CD4-positive, alpha-beta T cell treated with Interleukin-17A for 1 hour (primary cell): Measurements from ENCODE around the gene GOLIM4.
"Not testable (repeated sequence)": the region's sequence is repeated elsewhere in the genome, so short reads cannot be mapped to it uniquely, and the experiment has no call there.

Source experiments
- DNase-seq: peaks from one replicate; pipeline ENCODE4 v3.0.0-alpha.2; 2020

GOLIM4 gene

GRCh38 chr3:168044049-168044448 is 51.7 kb downstream of the GOLIM4 start:
- DNase-seq = no peak

GRCh38 chr3:168040607-168041208 is 55.0 kb downstream of the GOLIM4 start:
- DNase-seq = no peak

DNA sequence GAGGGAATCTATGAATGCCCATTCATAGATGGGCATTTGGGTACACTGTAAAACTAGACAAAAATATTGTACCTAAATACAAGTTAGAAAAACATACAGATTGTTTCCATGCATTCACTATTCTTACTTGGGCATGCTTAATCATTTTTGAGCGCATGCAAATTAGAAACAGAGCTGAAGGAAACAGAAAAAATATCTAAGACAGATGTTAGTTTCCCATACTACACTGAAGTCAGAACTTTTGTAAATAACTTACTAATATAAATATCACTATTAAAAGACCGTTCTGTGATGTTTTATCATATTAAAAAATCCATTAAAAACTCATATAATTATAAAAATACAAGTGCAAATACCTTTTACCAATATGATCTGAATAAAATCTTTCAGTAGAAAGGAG is 58.7 kb downstream of the GOLIM4 start:
- no peak for DNase-seq

DNA sequence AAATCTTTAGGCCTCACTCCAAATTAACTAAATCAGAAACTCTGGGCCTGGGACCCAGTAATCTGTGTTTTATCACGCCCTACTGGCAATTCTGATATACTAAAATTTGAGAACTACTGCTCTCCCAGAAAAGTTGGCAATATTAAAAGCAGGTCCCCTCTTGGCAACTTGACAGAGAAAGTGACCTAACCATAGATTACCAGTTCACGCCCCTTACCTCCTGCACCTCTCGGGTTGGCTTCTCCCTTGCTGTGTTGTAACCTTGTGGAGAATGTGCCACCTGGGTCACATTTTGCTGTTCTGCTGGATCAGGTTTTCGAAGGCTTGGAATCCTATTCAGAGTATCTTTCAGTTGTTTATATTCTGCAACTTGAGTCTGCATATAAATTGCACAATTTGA is 59.1 kb downstream of the GOLIM4 start:
- no peak for DNase-seq

GRCh38 chr3:168034152-168034928 is 61.4 kb downstream of the GOLIM4 start:
- no peak for DNase-seq

DNA sequence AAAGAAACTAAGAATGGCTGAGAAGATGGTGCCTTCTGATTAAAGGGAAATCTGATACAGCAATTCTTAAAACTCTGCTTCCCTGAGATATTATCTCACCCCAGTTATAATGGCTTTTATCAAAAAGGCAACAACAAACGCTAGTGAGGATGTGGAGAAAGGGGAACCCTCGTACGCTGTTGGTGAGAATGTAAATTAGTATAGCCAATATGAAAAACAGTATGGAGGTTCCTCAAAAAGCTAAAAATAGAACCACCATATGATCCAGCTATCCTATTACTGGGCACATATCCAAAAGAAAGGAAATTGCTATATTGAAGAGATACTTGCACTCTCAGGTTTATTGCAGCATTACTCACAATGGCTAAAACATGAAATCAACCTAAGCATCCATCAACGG is 65.1 kb downstream of the GOLIM4 start:
- DNase-seq = no peak

DNA sequence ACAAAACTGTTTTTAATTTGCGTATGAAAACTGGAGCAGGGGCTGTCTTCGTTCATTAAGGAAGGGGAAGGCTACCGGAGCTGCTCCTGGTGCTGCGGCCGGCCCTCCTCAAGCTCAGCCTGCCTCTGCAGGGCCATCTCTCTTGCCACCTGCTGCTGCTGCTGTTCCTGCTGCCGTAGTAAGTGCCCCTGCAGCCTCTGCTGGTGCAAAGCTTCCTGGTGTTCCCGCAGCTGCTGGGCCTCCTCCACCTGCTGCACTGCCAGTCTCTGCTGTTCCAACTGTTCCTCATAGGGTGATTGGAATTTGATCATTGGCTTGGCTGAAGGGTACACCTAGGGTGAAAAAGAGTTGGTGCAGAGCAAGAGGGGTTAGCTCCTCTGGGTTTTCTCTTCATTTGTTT is 66.0 kb downstream of the GOLIM4 start:
- no peak for DNase-seq

GRCh38 chr3:168028086-168028485 is 67.6 kb downstream of the GOLIM4 start:
- no peak for DNase-seq

DNA sequence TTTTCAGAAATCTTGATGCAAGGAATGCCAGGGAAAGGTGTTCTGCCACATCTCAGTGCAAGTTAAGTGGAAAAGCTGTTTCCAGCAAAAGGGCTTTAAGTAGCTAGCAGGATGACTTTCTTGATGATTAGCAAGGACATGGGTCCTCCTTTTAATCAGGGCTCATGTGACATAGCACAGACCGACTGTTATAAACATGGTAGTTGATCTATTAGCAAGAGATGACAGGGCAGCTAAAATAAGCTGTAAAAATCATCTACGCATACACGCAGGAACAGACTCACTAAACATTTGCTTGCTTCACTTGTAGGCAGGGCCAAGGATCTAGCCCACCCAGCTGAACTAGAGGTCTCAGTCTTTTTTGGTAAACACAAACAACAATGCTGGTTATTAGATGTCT is 69.0 kb downstream of the GOLIM4 start:
- no peak for DNase-seq

DNA sequence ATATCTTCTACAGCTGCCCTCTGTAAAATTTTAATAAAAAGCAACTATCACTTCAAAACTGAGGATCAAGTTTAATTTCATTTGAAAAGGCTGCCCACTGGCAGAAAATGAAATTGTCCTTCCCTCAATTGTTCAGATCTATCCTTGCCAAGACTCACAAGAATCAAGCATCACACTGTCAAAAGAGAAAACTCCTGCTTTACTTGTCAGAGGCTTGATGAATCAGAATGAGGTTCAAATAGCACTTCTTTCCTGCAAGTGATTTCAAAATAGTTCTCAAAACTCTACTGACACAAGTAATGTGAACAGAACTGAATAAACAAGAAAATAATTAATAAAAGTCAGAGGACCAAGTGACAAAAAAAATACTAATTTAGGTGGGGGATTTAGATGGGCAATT is 70.6 kb downstream of the GOLIM4 start:
- no peak for DNase-seq

DNA sequence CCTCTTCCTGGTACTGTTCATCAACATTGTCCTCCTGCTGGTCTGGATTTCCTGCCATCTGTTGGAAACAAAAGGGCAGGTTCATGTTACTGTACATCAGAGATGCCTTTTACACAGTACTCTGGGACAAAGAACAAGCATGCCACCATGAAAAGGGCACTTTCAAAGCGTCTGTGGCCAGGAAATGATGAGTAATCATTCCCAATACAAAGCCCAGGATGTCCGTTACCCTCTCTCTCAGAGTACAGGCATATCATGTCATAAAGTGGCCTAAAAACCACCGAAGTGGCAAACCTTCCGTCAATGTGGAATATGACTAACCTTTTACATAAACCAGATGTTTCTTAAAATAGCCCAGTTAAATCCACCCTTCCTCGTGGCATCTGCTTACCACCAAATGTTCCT is 71.2 kb downstream of the GOLIM4 start:
- DNase-seq = no peak

DNA sequence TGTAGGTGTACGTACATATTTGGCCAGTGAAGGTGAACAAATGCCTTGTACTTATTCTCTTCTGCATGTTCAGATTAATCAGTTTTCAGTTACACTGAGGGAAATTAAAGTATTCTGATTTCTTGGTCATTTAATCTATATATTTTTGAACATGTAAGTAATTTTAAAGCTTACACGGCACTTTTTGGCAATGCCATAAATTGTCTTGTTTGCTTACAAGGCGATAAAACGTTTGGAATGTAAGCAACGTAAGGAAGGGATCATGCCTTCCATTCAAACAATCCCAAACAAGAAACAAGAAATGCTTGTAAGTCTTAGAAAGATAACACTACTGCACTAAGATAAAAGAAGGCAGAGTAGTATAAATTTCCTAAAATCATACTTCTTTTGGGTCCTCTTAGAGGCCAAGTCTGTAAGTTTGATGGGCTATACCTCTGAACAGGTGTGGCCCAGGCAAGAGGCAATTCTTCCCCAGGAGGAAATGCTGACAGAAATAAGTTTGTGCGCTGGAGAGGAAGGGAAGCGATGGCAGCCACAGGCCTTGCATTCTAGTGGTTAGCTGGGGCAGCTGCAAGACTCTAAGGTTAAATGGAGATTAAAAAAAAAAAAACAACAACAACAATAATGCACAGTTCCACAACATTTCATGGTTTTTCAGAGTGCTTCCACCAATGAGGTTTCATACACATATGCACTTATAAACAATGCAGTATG is 73.8 kb downstream of the GOLIM4 start:
- DNase-seq = no peak

GRCh38 chr3:168011280-168011679 is 84.4 kb downstream of the GOLIM4 start:
- not testable (repeated sequence) for DNase-seq

GRCh38 chr3:168006584-168006983 is 89.1 kb downstream of the GOLIM4 start:
- DNase-seq = no peak

DNA sequence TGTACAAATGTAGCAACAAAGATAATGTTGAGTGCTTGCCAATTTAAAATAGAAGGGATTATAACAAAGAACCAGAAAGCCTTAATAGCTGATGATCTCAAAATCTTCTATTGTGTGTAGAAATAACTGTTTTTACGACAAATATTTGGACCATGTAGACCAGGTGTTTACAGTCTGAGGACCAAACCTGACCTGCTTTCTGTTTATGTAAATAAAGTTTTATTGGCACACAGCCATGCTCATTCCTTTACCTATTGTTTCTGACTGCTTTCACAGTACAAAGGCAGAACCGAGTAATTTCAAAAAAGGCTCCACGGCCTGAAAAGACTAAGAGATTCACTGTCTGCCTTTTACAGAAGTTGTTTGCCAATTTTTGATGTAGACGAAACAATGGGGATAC is 91.8 kb downstream of the GOLIM4 start:
- no peak for DNase-seq

- no peak for DNase-seq
Observed at GRCh38 chr3:168002786-168003368, 92.8 kb downstream of the GOLIM4 start.

DNA sequence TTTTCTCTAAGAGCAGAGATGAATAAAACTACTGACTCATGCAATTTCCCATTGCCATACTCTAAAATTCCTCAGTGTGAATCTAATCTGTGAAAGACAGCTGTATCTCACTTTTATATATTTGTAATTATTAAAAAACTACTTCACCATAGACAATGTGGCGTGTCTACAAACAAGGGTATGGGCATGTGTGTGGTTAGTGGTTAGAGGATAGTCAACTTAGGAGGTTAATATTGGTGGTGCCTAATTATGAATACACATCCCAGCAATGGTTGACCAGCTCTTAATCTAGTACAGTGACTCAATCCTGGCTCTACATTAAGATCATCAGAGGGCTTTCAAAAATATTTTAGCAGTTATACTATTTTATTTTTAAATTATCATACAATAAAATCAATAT is 94.5 kb downstream of the GOLIM4 start:
- no peak for DNase-seq

GRCh38 chr3:167998253-167998652 is 97.5 kb downstream of the GOLIM4 start:
- no peak for DNase-seq

GRCh38 chr3:167996514-167996913 is 99.2 kb downstream of the GOLIM4 start:
- DNase-seq = no peak

DNA sequence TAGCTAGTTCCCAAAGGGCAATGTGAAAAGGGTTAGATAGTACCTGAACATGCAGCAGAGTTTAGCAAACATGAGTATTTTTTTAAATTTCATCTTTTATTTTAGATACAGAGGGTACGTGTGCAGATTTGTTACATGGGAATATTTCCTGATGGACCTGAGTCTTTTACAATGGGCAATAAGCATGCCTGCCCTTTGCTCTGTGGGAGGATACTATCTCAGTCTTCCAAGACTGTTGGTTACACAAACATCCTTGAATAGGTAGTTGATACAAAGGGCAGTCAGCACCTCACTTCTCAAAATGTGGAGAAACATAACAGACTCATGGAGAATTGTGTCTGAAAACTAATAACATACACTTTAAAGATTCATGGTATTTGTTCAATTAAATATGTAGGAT is 103.3 kb downstream of the GOLIM4 start:
- DNase-seq = no peak

DNA sequence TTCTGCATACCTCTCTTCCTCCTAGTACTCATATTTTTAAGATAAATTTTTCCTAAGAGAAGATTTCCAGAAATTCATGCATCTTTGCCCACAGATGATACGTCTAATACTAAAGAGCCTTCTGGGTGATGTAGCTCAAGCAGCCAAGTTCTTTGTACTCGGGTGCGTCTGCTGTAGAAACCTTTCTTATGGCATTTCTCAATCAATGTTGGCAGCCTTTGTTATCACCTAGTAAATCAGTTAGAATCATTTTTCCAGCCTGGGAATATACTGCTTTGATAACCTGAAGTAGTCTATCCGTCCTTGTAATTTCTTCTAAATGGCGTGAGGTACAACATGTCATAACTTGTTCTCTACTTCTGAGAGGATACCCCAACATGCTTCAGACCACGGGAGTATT is 104.5 kb downstream of the GOLIM4 start:
- no peak for DNase-seq

- DNase-seq = no peak
Observed at GRCh38 chr3:167989999-167990398, 105.7 kb downstream of the GOLIM4 start.

DNA sequence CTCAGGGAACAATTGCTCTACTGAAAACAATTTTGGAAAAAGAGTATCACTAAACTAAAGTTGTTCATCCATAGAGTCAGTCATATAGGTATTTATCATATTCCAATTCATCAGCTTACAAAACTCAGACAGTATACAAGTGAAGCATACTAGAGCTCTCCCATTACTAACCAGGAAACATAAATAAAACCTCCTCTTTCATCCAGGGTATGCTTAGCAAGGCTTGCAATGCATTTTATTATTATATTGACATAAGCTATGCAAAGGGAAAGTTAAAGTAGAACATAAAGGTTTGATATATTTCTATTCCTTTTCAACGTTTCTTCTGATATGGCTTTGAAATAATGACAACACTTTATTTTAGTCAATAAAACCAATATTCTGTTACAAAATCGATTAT is 106.7 kb downstream of the GOLIM4 start:
- no peak for DNase-seq

DNA sequence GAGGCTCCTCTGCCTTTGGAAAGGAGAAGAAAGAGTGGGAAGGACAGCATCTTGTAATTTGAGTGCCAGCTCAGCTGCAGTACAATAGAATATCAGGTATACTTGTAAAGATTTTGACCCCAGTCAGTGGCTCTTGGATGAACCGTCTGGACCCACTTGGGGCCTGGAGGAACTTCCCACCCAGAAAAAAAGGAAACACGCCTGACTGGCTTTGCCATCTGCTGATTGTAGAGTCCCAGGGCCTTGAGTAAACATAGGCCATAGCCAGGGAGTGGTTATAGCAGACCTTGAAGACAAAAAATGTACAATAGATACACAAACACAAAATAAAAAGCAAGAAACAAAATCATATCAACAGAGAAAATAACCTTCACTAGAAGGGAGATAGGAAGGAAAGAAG is 112.1 kb downstream of the GOLIM4 start:
- no peak for DNase-seq
